ELF-1 (cell line): ENCODE results near the gene BRD8.
"Not testable (repeated sequence)": the region's sequence is repeated elsewhere in the genome, so short reads cannot be mapped to it uniquely, and the experiment has no call there.

Source experiments
- DNase-seq: peaks from one replicate; pipeline ENCODE4 v3.0.0-alpha.2; 2016; ENCODE audit warnings: low read depth, low spot score

Gene BRD8, protein sequence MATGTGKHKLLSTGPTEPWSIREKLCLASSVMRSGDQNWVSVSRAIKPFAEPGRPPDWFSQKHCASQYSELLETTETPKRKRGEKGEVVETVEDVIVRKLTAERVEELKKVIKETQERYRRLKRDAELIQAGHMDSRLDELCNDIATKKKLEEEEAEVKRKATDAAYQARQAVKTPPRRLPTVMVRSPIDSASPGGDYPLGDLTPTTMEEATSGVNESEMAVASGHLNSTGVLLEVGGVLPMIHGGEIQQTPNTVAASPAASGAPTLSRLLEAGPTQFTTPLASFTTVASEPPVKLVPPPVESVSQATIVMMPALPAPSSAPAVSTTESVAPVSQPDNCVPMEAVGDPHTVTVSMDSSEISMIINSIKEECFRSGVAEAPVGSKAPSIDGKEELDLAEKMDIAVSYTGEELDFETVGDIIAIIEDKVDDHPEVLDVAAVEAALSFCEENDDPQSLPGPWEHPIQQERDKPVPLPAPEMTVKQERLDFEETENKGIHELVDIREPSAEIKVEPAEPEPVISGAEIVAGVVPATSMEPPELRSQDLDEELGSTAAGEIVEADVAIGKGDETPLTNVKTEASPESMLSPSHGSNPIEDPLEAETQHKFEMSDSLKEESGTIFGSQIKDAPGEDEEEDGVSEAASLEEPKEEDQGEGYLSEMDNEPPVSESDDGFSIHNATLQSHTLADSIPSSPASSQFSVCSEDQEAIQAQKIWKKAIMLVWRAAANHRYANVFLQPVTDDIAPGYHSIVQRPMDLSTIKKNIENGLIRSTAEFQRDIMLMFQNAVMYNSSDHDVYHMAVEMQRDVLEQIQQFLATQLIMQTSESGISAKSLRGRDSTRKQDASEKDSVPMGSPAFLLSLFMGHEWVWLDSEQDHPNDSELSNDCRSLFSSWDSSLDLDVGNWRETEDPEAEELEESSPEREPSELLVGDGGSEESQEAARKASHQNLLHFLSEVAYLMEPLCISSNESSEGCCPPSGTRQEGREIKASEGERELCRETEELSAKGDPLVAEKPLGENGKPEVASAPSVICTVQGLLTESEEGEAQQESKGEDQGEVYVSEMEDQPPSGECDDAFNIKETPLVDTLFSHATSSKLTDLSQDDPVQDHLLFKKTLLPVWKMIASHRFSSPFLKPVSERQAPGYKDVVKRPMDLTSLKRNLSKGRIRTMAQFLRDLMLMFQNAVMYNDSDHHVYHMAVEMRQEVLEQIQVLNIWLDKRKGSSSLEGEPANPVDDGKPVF

DNA sequence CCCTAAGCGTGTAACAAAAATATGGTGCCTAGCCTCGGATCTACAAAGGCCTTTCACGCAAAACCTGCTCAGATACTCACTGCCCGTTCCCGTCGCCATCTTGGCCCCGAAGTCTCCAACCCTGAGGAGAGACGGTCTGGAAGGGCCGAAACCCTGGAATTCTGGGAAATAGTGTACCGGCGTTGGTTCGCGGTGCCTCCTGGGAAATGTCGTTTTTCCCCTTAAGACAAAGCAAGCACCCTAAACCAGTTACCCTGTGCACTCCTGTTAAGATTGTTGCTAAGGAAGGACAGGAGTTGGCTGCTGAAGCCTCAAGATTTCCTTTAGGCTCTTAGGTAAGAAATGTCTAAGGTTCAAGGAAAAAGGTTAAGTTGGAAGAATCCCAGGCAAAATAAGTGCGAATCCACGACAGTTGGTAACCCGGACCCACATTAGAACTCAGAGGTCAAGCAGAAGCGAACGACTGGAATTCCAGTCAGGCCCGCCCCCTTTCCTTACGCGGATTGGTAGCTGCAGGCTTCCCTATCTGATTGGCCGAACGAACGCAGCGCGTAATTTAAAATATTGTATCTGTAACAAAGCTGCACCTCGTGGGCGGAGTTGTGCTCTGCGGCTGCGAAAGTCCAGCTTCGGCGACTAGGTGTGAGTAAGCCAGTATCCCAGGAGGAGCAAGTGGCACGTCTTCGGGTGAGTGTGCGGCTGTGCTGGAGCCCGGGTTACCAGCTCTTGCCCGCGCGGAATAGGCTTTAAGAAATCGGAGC lies at the start of gene BRD8, which contains the start of gene KIF20A:
Gene BRD8, minus strand, starts transcription at position 115 of the 761 bp plus-strand sequence. Its CDS starts 16 bp downstream, at position 99.
Gene KIF20A, plus strand, starts transcription at position 597 of the 761 bp plus-strand sequence. CDS start 569 bp downstream, outside the sequence.
- peak; percentile 99 for DNase-seq

DNA sequence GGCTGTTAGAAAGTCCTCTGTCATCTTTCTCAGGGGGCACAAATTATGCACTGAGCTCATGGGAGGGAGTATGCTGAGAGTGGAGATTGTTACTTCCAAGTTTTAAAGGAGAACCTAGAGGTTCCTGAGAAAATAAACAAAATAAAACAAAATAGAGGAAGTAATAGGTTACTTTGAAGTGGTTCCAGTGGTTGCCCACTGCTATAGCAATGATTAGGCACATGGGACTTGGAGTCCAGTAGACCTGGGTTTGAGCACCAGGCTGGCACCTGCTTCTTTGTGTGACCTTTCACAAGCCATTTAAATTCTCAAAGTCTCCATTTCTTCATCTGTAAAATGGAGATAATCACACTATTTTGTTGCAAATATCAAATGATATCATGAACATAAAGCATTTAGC lies 48.5 kb upstream of the BRD8 start:
- no peak for DNase-seq

DNA sequence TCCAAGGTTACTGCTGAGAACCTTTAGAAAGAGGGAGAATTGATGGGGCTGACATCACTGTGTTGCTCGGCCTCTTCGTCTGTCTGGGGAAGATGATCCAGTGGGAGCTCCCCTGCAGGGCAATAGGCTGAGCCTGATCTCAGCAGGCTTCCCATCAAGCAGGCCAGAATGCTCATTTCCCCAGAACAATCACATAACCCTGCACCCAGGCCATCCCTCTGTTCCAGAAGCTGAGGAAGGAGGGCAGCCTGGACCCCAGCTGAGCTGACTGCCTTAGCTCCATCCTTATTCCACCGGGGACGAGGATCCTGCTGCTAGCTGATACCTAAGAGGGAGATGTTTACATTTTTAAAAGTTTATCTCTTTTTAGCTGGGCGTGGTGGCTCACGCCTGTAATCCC lies 46.3 kb upstream of the BRD8 start:
- no peak for DNase-seq

DNA sequence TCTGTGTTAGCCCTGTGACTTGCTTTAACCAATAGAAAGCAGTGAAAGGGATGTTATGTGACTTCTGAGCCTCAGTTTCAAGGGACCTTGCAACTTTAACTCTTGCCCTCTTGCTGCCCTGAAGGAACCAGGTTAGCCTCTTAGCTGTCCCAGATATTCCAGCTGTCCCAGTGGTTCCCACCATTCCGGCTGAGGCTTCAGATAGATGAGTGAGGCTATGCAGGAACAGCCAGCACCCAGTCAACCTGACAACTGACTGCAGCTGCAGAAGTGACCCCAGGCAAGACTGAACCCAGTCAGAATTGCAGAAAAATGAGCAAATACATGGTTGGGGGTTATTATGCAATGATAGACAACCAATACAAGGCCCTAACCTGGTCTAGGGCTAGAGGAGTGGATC lies 45.1 kb upstream of the BRD8 start:
- DNase-seq = no peak

DNA sequence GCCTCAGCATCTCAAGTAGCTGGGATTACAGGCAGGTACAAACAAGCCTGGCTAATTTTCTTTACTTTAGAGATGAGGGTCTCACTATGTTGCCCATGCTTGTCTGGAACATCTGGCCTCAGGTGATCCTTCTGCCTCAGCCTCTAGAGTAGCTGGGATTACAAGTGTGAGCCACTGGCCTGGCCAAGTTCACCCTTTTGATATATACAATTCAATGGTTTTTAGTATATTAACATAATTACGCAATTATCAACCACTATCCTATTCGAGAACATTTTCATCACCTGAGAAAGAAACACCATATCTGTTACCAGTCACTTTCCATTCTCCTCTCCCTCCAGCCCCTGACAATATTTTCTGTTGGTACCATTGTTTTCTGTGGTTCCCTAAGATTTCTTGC lies 38.4 kb upstream of the BRD8 start:
- no peak for DNase-seq

DNA sequence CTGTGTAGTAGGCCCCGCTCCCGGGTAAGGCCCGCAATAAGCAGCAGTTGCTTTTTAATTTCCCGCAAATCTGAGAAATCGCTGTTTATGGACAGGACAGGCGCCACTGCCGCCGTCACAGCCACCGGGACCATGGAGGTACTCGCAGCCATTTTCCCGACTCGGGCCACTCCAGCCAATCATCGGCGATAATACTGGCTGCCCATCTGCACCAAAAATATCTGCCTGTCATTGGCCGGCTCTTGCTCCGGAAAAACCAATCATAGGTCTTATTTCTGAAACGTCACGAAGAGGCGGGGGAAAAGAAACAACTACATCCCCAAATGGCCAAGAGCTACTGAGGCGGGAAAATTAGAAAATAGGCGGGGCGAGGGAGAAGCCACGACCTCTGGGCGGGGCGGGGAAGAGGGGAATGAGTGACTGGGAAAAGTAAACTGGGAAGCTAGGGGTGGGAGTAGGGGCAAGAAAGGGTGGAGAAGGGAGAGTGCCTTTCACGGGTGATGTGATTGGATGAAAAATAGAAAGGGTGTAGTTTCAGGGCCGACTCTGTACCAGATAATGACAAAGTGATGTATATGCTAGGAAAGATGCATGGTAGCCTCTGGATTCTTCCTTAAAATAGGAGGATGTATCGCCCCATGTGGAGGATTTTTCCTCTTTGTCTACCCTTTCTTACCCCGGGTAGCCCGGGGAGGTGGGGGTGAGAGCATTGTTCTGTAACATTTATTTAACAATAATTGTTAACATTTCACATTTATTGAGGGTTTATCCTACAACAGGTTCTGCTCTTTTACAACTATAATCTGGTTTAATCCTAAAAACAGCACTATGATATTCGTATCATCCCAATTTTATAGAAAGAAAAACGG lies 35.0 kb upstream of the BRD8 start, which contains the start of gene CDC23:
Gene CDC23, minus strand, starts transcription at position 163 of the 869 bp plus-strand sequence. Its CDS starts 11 bp downstream, at position 152.
- peak; percentile 99 for DNase-seq

DNA sequence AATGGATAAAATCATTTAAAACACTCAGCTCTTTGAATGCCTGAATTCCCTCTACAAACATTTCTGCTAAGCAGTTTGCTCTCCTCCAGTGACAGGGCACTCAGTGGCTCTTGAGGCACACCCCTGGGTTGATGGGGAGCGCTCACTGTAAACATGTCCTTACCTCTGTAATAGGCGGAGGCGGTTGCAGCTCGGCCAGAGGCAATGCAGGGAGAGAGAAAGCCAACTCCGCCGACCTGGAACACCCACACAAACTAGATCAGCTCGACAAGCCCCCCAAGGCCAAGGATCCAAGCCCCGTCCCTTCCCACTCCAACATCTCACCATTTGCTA lies 34.4 kb upstream of the BRD8 start:
- no peak for DNase-seq

DNA sequence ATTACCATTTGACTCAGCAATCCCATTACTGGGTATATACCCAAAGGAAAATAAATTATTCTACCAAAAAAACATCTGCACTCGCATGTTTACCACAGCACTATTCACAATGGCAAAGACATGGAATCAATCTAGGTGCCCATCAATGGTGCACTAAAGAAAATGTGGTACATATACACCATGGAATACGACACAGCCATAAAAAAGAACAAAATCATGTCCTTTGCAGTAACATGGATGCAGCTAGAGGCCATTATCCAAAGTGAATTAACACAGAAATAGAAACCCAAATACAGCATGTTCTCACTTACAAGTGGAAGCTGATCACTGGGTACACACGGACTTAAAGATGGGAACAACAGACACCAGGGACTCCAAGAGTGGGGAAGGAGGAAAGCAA lies 32.6 kb upstream of the BRD8 start:
- DNase-seq = no peak

DNA sequence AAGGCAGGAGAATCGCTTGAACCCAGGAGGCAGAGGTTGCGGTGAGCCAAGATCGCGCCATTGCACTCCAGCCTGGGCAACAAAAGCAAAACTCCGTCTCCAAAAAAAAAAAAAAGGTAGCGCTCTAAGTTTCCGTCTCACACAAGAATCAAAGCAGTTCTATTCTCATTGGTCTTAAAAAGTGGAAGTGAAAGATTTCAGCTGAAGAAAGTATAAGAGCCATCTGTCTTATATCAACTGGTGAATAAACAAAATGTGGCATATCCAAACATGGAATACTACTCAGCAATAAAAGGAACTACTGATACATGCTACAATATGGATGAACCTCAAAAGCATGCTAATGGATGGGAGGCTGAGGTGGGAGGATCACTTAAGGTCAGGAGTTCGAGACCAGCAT lies 15.4 kb upstream of the BRD8 start:
- not testable (repeated sequence) for DNase-seq

DNA sequence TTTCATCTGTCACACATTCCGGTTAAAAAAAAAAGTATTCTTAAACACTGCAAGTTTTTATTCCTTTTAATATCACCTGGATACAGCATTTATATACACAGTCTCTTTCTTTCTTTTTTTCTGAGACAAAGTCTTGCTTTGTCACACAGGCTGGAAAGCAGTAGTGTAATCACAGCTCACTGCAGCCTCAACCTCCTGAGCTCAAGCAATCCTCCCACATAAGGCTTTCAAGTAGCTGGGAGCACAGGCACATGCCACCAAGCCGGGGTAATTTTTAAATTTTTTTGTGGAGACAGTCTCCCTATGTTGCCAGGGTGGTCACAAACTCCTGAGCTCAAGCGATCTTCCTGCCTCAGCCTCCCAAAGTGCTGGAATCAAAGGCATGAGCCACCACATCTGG lies 14.4 kb upstream of the BRD8 start:
- DNase-seq = no peak

DNA sequence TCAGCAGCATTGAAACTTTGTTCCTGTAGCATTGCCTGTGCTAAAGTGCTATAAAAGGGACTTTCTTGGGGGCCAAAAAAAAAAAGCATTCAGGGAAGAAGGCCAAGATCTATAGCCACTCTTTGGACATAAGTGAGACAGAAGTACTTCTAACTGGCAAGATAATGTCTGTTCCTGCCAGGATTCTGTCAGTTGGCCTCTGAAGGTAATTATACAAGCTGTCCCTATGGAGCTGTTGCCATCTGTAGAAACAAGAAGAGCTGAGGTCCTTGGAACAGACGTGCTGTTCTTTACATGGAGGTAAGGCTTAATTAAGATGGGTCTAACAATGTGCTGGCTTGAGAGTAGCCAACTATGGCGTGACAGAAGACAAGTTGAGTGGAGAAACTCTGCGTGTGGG lies 10.2 kb upstream of the BRD8 start:
- DNase-seq = no peak

DNA sequence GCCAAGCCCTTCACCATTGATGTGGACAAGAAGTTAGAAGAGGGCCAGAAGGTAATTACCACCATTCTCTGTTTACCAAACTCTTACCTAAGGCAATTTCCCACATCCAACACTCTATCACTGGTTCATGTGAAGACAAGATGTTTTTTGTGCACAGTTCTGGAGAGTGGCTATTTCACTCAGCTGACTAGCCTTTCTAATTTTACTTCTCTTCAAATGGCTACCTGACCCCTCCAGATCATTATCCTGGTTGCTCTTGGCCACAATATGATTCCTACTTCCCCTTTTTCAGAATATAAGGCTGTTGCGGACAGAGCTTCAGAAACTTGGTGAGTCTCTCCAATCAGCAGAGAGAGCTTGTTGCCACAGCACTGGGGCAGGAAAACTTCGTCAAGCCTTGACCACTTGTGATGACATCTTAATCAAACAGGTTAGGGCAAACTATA lies 7.6 kb upstream of the BRD8 start:
- no peak for DNase-seq

DNA sequence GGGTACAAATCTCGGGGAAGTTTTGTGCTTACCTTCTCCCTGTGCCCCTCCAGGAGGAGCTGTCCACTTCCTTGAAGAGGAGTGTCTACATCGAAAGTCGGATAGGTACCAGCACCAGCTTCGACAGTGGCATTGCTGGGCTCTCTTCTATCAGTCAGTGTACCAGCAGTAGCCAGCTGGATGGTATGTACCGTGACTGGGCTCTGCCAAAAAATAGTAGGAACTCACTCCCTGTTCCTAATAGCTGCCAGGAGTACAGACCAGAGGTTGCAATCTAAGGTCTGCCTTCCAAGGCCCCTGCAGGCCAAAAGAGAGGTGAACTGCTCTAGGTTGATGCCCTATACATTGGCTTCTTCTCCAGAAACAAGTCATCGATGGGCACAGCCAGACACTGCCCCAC lies 4.4 kb upstream of the BRD8 start:
- no peak for DNase-seq

DNA sequence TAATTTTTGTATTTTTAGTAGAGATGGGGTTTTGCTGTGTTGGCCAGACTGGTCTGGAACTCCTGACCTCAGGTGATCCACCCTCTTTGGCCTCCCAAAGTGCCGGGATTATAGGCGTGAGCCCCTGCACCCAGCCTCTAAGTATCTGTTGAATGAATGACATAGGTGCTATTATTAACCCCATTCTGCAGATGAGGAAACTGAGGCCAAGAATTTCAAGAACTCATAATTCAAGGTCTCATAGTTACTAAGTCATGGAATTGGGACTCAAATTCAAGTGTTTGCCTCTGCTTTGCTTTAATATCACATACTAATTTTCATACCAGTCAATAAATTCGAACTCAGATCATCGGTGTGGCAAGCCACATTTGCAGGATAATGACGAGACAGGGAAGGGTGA lies 2.4 kb upstream of the BRD8 start:
- no peak for DNase-seq

DNA sequence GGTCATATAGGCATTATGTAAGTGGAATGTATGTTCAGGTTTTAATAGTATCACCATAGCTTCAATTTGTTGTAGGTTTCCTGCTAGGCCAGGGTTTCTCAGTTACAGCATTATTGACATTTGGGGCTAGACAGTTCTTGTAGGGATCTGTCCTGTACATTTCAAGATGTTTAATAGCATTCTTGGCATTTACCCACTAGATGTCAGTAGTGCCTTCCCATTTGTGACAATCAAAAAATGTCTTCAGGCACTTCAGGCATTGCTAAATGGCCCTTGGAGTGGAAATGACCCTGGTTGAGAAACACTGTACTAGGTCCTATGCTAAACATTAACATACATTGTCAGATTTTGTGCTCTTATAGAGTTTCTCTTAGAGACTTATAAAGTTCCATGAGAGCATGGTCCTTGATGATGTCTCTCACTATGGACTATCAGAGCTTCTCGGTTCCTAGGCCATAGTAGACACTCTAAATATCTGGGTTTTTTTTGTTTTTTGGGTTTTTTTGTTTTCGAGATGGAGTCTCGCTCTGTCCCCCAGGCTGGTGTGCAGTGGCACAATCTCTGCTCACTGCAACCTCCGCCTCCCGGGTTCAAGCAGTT lies 1.9 kb upstream of the BRD8 start:
- peak; percentile 14 for DNase-seq

DNA sequence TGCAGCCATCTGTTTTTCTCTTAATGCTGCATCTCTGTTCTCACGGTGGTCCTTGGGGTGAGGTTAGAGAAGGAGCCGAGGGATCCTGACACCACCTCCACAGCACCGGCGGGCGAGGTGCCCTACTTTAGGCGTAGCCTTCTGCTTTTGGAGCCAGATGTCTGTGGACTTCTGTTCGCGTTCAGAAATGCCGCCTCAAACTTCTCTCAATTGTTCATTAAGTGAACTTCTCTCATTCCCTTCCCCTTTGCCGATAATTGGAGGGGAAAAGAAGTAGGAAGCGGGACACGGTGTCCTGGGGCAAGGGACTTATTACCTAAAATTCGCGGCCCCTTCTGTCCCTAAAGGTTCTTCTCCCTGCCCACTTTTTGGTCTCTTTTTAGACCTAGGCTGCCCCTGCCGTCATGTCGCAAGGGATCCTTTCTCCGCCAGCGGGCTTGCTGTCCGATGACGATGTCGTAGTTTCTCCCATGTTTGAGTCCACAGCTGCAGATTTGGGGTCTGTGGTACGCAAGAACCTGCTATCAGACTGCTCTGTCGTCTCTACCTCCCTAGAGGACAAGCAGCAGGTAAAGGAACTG lies 937 bp upstream of the BRD8 start:
- peak; percentile 33 for DNase-seq

DNA sequence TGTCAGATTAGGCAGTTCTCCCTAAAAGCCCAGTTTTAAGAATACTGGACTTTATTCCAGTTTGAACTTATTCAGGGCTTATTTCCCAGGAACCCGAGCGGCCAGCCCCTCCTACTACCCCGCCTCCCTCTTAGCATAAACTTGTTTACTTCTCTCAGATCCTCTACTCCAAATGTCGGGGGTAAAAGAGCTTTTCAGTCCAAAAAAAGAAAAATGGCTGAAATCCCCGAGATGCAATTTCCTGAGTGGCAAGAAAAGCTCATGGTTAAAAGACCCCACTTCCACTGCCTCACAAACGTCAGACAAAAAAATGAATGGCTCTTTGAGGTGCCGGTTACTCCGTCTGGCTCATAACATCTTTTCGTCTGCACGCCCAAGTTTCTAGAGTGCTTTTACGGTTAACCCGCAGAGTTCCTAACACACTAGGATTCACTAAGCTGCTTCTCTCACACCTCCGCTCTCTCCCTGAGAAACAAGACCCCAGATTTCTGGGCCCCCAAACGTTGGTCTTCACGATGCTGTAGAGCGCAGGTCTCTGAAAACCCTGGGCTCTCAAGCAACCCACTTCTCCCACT lies 402 bp downstream of the BRD8 start:
- peak; percentile 31 for DNase-seq

DNA sequence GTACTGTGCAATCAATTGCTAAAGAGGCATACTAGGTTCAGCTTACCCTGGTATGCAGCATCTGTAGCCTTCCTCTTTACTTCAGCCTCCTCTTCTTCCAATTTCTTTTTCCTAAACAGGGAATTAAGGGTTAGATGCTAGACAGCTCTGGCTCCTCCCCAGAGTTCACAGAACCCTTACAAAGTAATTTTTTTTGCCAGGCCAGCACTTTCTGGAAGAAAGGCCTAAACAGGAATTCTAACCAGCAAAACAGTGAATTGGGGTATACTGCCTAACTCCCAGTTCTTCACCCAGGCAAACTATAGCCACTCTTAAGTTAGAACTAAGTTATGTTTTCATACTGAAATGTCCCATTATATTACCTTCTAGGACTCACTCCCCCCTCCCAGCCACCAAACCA lies 8.1 kb downstream of the BRD8 start:
- DNase-seq = no peak

DNA sequence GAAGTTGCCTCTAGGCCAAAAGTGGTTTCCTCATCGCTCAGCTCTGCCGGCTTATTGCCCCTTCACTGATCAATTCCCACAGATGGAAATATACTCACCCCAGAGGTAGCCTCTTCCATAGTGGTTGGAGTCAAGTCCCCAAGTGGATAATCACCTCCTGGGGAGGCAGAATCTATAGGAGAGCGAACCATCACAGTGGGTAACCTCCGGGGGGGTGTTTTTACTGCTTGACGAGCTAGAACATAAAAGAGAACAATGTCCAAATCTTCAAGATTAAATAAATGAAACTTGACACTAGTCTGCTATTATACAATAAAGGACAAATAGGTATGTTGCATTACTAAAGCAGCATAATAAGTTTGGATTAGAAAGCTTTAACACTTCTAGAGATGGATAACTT lies 9.3 kb downstream of the BRD8 start:
- no peak for DNase-seq
